Neutrophil (primary cell): Measurements from ENCODE around the gene SLC4A8.

Experiments used
- H3K27ac ChIP-seq: fragments of 200-600 bp; sonication (generic); 2 replicates; pipeline ENCODE4 v1.5.1; 2016; ENCODE audit warnings: mild to moderate bottlenecking, moderate library complexity
- H3K27me3 ChIP-seq: fragments of 200-600 bp; sonication (generic); 2 replicates; pipeline ENCODE4 v1.6.0; 2016; ENCODE audit warnings: mild to moderate bottlenecking
- H3K36me3 ChIP-seq: fragments of 200-600 bp; sonication (generic); 2 replicates; pipeline ENCODE4 v1.5.1; 2017
- H3K4me1 ChIP-seq, 2 experiments: fragments of 200-600 bp in 1 of 2; sonication (generic) in 1 of 2; 1 replicate in 1 of 2; 2 replicates in 1 of 2; pipeline versions ENCODE4 v1.5.1 to v1.6.1; 2013 to 2016; ENCODE audit warnings: low read depth in 1 of 2, low read length in 1 of 2, mild to moderate bottlenecking in 1 of 2, moderate library complexity in 1 of 2; ENCODE audit not compliant: control insufficient read depth in 1 of 2, insufficient read depth in 1 of 2
- H3K4me3 ChIP-seq, 2 experiments: fragments of 200-600 bp in 1 of 2; sonication (generic) in 1 of 2; 1 replicate in 1 of 2; 2 replicates in 1 of 2; pipeline ENCODE4 v1.5.1; 2013 to 2016; ENCODE audit warnings: low read depth in 1 of 2, low read length in 1 of 2, mild to moderate bottlenecking in 1 of 2, moderate library complexity in 1 of 2
- H3K9me3 ChIP-seq: fragments of 200-600 bp; sonication (generic); 2 replicates; pipeline ENCODE4 v1.5.1; 2016
- CTCF ChIP-seq: fragments of 200-600 bp; sonication (generic); IDR thresholded peaks from 2 replicates; pipeline ENCODE4 v1.5.1; 2016; ENCODE audit warnings: antibody characterized with exemption

Gene SLC4A8

GRCh38 chr12:51392556-51393237 is 31.9 kb upstream of the SLC4A8 start:
- Histone ChIP-seq H3K9me3 (no peaks in the 10 kb centered on the region), H3K27ac (no peak overlapping the region), H3K4me3 (peak overlapping the region in 1 of 2 experiments; percentile 76), H3K36me3 (no peaks in the 10 kb centered on the region), H3K27me3 (peaks cover 66% of the 10 kb centered on the region), H3K4me1 (peaks cover 12 to 15% of the 10 kb centered on the region in 2 experiments)
- TF ChIP-seq CTCF = no peak

GRCh38 chr12:51393676-51394545 is 30.7 kb upstream of the SLC4A8 start:
- H3K36me3 ChIP-seq = no peaks in the 10 kb centered on the region
- no peak for TF ChIP-seq CTCF
- no peak overlapping the region for H3K27ac ChIP-seq
- no peak overlapping the region for H3K4me3 ChIP-seq
- H3K9me3 ChIP-seq = no peaks in the 10 kb centered on the region
- H3K27me3 ChIP-seq = peaks cover 79% of the 10 kb centered on the region
- H3K4me1 ChIP-seq = peaks cover 12 to 15% of the 10 kb centered on the region in 2 experiments

GRCh38 chr12:51395283-51396230 is 29.1 kb upstream of the SLC4A8 start:
- TF ChIP-seq CTCF = no peak
- Histone ChIP-seq H3K36me3 (no peaks in the 10 kb centered on the region), H3K4me3 (no peak overlapping the region), H3K9me3 (no peaks in the 10 kb centered on the region), H3K27ac (no peak overlapping the region), H3K4me1 (peaks cover 12 to 15% of the 10 kb centered on the region in 2 experiments), H3K27me3 (peaks cover 78% of the 10 kb centered on the region)

GRCh38 chr12:51397670-51398069 is 27.0 kb upstream of the SLC4A8 start:
- no peaks in the 10 kb centered on the region for H3K4me1 ChIP-seq
- TF ChIP-seq CTCF = no peak

DNA sequence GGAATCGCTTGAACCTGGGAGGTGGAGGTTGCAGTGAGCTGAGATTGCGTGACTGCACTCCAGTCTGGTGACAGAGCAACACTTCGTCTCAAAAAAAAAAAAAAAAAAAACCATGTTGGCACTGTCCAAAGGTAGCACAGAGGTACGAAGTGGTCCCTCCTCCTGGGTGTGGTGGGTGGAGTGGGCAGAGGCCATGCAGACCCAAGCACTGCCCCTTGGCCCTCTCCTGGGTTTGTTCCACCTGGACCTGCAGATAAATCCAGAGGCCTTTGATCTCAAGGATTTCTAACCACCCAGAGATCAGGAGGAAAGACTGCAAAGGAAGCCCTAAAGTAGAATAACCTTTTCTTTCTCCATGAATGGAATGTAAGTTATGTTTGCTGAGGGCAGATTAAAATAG is 24.7 kb upstream of the SLC4A8 start:
- H3K36me3 ChIP-seq = no peaks in the 10 kb centered on the region

More at GRCh38 chr12:51397670-51398069, 27.0 kb upstream of the SLC4A8 start:
- Histone ChIP-seq H3K9me3 (no peaks in the 10 kb centered on the region), H3K27me3 (peaks cover 56% of the 10 kb centered on the region), H3K4me3 (no peak overlapping the region), H3K36me3 (no peaks in the 10 kb centered on the region), H3K27ac (no peak overlapping the region)

More for the DNA sequence above, 24.7 kb upstream of the SLC4A8 start:
- Histone ChIP-seq H3K27ac (no peak overlapping the region), H3K4me3 (no peak overlapping the region), H3K9me3 (no peaks in the 10 kb centered on the region), H3K4me1 (peaks cover 16 to 19% of the 10 kb centered on the region in 2 experiments), H3K27me3 (peaks cover 34% of the 10 kb centered on the region)
- TF ChIP-seq CTCF = no peak
